ENCODE data around the gene MAGI2.

DNA sequence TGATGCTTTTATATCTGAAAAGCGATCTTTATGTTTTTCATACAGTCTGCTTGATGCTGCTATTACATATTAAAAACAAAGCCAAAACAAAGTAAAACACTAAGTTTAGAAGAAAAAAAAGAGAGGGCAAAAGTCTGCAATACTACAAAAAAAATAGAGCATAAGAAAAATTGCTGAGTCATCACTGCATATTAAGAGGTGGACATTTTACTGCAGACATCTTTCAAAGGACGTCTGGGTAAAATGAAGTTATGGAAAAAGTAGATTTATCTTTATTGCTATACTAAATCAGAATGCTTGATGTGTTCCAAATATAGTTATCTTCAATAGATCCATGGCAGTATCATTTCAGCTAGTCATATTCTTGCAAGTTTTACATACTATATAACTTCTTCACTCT, 172.0 kb downstream of the MAGI2 start:
- no peak for TF ChIP-seq POLR2A (IDR thresholded peaks at IDR 0.05)
- TF ChIP-seq, protein P1, sequence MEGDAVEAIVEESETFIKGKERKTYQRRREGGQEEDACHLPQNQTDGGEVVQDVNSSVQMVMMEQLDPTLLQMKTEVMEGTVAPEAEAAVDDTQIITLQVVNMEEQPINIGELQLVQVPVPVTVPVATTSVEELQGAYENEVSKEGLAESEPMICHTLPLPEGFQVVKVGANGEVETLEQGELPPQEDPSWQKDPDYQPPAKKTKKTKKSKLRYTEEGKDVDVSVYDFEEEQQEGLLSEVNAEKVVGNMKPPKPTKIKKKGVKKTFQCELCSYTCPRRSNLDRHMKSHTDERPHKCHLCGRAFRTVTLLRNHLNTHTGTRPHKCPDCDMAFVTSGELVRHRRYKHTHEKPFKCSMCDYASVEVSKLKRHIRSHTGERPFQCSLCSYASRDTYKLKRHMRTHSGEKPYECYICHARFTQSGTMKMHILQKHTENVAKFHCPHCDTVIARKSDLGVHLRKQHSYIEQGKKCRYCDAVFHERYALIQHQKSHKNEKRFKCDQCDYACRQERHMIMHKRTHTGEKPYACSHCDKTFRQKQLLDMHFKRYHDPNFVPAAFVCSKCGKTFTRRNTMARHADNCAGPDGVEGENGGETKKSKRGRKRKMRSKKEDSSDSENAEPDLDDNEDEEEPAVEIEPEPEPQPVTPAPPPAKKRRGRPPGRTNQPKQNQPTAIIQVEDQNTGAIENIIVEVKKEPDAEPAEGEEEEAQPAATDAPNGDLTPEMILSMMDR (IDR thresholded peaks at IDR 0.05), result no peak

Data from esophagus squamous epithelium (tissue), 4 donors.